GM18517 (cell line): ENCODE results near the gene KRTAP10-4.
"Not testable (repeated sequence)": the region's sequence is repeated elsewhere in the genome, so short reads cannot be mapped to it uniquely, and the experiment has no call there.

ENCODE experiments used
- ATAC-seq: cut with Tn5 transposase; IDR thresholded peaks from one replicate; pipeline ENCODE4 v1.9.1; 2021; ENCODE audit warnings: mild to moderate bottlenecking, moderate library complexity; ENCODE audit not compliant: unreplicated experiment

The KRTAP10-4 gene, protein sequence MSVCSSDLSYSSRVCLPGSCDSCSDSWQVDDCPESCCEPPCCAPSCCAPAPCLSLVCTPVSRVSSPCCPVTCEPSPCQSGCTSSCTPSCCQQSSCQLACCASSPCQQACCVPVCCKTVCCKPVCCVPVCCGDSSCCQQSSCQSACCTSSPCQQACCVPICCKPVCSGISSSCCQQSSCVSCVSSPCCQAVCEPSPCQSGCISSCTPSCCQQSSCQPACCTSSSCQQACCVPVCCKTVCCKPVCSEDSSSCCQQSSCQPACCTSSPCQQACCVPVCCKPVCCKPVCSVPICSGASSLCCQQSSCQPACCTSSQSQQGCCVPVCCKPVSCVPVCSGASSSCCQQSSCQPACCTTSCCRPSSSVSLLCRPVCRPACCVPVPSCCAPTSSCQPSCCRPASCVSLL

DNA sequence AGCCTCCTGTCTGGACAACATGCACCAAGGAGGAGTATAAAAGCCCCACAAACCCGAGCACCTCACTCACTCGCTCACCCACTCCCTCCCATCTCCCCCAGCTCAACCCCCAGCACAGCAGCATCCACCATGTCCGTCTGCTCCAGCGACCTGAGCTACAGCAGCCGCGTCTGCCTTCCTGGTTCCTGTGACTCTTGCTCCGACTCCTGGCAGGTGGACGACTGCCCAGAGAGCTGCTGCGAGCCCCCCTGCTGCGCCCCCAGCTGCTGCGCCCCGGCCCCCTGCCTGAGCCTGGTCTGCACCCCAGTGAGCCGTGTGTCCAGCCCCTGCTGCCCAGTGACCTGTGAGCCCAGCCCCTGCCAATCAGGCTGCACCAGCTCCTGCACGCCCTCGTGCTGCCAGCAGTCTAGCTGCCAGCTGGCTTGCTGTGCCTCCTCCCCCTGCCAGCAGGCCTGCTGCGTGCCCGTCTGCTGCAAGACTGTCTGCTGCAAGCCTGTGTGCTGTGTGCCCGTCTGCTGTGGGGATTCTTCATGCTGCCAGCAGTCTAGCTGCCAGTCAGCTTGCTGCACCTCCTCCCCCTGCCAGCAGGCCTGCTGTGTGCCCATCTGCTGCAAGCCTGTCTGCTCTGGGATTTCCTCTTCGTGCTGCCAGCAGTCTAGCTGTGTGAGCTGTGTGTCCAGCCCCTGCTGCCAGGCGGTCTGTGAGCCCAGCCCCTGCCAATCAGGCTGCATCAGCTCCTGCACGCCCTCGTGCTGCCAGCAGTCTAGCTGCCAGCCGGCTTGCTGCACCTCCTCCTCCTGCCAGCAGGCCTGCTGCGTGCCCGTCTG, at the start of gene KRTAP10-4:
Gene KRTAP10-4, plus strand, starts transcription at position 100 of the 827 bp plus-strand sequence. Its CDS starts 30 bp downstream, at position 130.
- ATAC-seq = not testable (repeated sequence)

DNA sequence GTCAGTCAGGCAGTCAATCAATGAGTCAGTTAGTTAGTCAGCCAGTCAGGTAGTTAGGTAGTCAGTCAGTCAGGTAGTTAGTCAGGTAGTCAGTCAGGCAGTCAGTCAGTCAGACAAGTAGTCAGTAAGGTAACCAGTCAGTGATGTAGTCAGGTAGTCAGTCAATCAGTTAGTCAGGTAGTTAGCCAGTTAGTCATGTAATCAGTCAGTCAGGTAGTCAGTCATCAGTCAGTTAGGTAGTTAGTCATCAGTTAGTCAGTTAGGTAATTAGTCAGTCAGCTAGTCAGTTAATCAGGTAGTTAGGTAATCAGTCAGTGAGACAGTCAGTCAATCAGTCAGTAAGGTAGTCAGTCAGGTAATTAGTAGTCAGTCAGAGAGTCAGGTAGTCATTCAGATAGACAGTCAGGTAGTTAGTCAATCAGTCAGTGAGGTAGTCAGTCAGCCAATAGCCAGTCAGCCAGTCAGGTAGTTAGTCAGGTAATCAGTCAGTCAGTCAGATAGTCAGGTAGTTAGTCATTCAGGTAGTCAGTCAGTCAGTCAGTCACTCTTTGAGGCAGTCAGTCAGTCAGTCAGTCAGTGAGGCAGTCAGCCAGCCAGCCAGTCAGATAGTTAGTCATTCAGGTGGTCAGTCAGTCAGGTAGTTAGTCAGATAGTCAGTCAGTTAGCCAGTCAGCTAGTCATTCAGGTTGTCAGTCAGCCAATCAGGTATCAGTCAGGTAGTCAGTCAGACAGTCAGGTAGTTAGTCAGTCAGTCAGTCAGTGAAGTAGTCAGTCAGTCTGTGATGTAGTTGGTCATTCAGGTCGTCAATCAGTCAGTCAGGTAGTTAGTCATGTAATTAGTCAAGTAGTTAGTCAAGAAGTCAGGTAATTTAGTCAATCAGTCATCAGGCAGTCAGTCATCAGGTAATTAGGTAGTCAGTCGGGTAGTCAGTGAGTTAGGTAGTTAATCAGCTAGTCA, 48.8 kb upstream of the KRTAP10-4 start:
- ATAC-seq = no peak

DNA sequence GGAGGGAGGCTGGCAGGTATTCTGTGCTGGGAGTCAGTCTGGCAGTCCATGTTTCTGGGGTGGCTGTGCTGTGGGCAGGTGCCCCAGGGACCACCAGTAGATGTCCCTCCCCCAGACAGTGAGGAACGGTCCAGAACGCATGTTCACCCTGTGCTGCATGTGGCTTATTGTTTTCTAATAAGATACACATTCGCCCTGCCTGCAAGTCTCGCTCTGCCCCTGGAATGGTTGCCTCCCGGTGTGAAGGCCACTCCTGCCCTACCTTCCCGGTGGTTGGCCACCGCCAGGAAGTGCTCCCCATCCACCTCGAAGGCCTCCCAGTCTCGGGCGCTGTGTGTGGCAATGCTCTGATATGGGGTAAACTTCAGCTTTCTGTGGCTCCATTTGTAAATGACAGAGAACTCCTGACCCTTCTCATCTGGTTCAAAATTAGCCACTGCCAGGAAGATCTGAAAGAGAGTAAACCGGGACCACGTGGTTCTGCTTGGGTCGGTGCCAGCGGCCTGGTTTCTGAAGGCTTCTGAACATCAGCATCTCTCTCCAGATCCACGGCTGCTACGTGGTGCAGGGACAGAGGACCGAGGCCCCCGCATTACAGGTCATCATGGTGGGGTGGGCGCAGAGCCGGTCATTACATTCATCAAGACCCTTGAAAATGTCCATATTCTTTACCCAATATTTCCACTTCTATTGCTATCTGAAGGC, 48.0 kb upstream of the KRTAP10-4 start:
- ATAC-seq = no peak

DNA sequence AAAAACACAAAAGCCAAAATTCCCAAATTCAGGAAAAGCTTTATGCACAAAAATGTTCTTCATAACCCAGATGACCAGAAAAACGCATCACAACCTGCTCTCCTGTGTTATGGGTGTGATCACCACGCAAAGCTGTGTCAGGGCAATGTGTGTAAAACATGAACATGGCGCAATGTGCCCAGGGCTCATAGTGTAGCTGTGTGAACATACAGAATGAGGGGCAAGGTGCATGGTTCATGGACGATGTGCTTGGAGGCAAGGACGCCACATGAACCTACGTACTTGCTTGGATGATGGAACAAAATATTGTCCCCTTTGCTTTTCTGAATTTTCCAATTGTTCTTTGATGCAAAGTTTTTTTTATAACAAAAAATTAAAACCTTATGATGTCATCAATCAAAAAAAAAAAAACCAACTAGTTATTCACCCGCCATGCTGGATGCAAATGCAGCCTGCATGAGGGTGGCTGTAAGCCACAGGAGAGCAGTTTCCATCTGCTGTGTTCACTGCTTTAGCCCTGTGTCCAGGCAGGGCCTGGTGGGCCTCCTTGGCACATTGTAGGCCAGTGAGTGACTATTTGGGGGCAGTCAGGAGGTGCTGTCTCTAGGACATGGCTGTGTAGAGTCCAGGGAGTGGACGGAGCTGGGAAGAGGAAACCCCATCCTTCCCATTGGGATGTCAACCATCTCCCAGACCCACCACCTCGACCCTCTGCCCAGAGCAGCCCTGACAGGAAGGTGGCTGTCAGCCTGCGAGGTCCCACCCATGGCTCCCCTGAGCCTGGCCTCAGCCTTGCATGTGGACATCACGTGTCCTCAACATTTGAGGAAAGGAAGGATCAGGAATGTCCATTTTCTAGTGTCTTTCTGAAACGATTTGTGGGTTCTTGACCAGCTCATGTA, 47.2 kb upstream of the KRTAP10-4 start:
- no peak for ATAC-seq

DNA sequence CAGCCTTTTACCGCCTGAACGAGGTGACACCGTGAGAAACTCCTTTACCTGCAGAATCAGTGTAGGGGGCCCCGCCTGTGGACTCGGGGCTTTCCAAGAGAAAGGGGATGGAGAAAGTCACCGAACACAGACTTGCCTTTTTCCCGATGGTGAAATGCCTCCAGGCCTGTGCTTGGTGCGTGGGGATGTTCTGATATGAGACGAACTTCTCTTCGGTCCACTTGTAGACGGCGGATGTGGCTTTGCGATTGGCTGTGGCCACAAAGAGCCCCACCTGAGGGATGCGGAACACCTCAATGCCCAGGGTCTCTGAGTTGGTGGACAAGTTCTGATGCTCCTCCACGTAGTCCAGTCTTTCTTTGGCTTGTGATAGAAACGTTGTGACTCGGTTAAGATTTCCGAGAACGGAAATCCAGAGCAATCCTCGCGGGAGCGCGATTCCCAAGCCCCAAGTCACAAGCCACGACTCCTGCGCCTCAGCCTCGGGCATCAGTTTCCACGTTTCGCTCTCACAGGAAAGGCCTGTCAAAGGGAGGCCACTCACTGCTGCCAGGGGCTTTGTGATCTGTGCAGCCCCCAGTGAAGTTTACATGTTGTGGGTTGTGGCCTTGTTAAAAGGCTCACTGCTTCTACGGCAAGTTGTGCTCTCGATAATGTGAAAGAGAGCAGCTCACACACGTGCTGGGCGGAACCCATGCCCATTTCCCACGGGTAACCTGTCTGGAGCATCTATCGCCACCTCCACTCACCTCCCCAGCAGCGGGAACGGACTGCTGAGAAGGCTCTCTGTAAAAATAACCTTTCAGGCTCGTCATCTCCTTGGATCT, 46.2 kb upstream of the KRTAP10-4 start:
- no peak for ATAC-seq

DNA sequence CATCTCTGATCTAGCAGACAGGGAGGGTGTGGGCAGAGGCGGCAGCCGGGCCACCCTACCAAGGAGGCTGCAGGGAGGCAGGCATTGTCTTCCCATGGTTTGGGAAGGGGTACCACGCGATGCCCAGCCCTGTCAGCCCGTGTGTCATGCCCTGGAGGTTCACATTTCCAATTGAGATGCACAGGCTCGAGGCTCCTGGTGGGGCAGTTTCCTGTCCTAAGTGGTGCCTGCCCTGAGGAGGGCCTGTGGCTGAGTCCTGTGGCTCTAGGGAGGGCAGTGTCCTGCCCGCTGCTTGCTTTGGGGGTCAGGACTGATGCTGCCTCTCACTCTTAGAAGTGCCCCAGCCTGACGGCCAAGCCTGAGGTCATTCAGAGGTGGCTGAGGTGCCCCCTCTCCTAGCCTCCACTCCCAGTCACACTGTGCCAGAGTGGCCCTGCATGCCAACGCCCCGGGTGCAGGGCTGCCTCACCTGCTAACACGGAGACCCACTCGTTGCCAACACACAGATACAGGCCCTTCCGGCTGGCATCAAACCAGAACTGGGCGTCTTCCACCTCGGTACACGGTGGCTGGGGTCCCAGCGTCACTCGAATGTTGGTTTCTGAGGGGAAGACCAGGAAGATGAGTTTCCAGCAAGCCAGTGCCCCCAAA, 45.4 kb upstream of the KRTAP10-4 start:
- ATAC-seq = no peak

DNA sequence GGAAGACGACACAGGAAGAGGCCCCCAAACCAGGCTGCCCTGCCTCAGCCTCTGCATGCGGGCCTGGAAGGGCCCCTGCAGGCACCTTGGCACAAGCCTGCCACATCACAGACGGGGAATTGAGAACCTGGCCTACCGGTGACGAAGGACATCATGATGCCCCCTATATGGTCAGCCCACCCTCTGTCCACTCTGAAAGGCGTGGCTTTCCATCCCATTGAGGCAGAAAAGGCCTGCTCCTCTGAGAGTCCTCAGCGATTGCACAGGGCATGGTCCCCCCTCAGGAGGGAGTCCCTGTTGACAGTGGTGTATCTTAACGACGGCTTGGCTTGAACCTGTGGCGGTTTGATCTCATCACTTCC, 44.9 kb upstream of the KRTAP10-4 start:
- no peak for ATAC-seq

DNA sequence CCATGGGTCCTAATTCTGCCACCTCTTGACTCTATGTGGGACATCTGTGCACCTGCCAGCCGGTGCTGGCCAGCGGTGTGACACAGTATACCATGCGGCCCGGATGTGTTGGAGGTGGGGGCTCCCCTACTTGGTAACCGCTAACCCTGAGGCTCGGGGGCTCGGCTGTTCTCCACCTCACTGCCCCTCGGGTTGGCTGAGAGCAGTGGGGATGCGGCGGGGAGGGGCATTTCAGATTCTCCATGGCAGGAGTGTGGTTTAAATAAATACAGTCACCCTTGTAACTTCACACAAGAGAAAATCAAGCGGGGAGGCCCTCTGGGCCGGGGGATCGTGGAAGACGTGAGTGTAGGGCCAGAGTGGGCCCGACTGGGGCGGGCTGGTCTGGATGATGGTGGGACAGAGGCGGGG, 44.5 kb upstream of the KRTAP10-4 start:
- no peak for ATAC-seq

DNA sequence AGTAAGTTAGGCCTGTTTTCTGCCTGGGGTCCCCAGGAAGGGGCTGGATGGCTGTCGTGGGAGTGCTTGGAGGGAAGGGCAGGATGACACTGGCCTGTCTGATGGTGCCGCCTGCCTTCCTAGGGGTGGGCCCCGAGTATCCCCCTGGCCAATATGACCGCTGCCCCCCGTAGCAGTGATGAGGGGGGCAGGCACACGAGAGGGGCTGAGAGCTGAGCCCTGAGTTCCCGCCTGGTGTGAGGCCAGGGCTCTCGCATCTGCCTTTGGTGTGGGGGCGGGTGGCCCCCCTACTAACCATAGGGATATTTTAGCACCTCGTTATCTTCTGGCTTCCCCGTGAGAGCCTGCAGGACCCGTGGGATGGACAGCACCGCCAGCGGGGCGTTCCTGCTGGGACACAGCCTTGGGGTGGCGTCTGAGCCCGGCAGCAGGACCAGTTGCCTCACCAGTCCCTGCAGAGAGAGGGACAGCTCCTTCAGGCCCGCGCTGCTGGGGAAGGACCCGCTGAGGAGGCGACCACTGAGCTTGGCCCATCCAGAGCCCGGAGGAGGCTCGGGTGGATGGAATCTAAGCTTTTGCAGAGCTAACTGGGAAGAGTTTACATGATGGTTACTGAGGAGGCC, 43.9 kb upstream of the KRTAP10-4 start:
- no peak for ATAC-seq

DNA sequence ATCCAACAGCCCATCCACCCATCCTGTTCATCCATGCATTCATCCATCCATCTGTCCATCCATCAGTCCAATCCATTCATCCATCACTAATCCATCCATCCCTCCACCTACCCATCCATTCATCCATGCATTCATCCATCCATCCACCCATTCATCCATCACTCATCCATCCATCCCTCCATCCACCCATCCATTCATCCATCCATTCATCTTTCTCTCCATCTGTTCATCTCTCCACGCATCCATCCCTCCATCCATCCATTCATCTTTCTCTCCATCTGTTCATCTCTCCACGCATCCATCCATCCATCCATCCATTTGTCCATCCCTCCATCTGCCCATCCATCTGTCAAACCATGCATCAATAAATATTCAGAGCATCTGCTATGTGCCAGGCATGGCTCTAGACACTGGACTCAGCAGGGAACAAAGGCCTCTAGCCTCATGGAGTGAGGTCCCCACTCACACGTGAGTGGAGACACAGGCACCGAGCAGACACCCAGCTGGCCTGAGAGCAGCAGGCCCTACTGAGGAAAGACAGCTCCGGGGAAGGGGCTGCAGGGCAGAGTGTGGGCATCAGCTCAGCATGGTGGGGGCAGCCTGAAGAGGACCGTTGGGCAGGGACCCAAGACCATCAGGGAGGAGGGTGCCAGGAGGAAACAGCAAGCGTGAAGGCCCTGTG, 43.2 kb upstream of the KRTAP10-4 start:
- ATAC-seq = no peak

DNA sequence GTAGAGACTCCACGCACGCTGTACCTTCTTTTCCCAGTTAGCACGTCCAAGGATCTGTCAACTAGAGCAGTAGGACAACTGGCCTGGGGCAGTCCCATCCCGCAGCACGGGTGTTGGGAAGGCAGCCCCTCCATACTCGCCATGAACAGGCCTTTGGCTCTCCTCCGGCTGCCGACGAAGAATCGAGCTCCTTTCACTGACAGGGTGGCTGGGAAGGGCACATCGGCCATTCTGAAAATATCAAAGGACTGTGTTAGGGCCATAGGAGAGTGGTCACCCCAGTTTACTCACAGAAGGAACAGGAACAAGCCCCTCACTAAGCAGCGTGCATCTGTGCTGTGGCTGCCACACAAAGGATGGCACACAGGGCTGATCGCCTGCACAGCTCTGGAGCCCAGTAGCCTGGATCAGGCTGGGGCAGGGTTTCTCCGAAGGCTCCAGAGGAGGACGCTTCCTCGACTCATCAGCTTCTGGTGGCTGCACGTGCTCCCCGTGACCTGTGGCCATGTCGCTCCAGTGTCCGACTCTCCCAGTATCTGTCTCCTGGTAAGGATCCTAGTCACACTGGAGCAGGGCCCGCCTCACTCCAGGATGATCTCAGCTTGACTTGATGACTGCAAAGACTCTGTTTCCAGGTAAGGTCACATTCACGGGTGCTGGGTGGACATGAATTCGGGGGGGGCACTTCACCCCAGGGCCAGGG, 42.5 kb upstream of the KRTAP10-4 start:
- ATAC-seq = no peak

DNA sequence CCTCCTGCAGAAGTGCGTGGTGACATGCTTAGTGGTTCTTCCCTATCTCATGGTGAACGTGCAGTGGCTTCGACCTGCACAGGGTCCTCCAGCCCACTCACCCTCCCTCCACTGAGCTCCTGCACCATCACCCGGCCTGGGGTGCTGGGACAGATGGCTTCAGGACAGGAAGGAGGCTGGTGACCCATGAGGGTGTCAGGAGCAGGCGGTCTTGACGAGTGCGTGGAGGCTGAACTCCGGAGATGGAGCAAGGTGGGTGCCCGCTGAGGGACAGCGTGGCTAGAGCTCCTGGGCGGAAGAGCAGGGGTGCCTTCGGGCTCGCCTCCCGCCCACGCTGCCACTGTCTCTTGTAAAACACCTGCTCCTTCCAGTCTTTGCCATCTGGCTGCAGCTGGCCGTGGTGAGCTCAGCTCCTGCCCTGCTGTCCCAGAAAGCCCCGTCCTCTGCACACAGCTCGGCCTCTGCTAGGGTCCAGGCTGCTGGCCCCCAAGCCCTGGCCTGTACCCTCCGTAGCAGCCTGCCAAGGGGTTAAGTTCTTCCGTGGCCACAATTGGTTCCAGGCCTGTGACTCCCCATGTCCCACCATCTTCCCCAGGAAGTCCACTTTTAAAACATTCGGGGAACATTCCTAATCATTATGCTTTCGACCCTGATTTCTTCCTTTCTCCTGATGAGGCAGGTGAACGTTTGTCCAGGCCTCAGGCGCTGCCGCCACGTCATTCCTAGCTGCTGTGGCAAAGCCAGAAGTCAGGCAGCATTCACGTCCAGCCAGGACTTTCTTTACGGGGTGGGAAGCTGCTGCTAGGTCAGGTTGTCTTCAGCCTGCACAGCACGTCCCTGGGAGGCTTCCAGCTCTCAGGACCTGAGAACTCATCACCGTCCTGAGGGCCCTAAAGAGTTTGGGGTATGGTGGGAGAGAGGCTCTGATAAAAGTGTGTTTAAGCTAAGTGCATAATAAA, 41.6 kb upstream of the KRTAP10-4 start:
- no peak for ATAC-seq

DNA sequence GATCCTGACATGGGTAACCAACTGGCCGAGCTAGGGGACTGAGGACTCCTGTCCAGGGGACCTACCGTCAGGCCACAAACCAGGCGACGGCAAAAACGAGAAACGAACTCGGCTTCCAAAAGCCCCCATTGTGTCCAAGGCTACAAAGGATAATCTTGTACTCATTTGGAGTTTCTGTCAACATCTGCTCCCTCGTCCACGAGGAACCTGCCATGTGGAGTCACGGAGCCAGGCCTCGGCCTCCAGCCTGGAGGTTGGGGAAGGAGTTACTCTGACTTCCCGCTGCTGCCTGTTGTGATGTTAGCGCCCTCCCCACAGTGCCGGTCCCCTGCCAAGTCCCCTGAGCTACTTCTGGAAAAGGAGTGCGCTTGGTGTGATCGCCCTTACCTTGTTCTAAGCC, 40.8 kb upstream of the KRTAP10-4 start:
- ATAC-seq = no peak

DNA sequence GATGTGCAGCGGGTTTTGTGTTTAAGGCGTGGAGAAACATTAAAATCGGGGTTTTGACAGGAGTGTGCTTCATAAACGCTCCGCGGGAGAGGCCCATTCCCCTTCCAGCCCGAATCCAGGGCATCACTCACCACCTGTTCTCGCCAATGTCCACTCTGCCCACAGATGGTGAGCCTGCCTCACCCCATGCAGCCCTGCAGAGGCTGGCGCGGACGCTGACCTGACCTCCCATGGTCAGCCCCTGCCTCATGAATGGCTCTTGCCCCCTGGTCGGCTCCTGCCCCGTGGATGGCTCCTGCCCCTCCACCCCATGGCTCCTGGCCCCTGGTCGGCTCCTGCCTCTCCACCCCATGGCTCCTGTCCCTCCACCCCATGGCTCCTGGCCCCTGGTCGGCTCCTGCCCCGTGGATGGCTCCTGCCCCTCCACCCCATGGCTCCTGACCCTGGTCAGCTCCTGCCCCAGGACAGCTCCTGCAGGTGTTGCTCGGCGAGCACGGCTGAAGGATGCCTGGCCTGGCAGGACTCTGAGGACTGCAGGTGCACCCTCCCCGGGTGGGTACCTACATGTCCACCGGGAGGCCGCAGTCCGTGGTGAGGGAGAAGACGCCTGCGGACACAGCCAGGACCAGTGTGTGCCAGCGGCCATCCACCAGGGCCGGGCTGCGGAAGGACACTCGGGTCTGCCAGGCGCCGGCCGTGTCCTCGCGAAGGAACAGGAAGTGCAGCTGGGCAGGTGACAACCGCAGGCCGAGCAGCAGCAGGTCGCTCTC, 40.2 kb upstream of the KRTAP10-4 start:
- ATAC-seq = no peak
